Activated CD4-positive, alpha-beta T cell treated with anti-CD3 and anti-CD28 coated beads, Interleukin-2, amount 50 U/mL, for 1 hour (primary cell): ENCODE data around the gene HS1BP3.

ENCODE experiments used
- DNase-seq: peaks from one replicate; pipeline ENCODE4 v3.0.0-alpha.2; 2020

The HS1BP3 gene

DNA sequence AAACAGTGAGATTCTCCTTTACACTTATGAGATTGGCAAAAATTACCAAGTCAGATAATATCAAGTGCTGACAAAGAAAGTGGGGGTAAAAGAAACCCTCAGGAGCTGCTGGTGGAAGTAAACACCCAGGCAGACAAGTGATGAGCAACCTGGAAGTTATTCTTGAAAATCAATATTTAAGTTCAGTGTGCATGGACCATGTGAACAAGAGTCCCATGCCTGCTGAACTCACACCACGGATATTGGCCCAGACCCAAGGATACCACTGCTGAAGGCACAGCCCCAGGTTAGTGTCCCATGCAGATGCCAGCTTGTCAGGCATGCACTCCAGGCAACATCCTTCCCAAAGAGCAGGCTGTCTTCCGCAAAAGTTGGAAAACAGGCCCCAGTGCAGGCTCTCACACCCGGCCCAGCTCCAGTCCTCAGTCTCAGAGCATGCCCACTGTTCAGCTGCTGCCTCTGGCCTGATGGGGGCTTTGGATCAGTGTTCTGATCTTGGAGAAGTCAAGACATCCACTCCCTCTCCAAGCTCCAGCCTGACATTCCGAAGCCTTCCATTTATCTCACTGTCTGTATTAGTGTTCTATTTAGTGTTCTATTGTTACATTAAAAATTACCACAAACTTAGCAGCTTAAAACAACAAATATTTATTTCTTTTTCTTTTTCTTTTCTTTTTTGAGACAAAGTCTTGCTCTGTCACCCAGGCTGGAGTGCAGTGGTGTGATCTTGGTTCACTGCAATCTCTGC is 70.0 kb downstream of the HS1BP3 start:
- no peak for DNase-seq

DNA sequence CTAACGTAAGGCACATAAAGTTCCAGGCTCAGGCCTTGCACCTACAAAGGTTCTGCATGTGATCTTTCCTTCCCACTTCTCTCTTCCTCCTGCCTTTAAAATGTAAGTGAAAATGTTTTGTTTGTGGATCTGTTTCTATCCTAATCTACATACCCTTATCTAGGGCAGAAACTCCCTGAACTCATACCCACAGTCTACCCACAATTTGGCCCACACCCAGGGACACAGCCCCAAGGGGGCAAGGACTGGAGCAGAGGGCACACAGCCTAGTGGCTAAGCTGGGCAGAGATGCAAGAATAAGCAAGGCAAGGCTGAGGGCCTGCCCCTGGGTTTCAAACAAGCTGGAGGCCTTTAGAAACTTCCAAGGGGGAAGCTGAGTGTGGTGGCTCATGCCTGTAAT is 71.0 kb downstream of the HS1BP3 start:
- no peak for DNase-seq

DNA sequence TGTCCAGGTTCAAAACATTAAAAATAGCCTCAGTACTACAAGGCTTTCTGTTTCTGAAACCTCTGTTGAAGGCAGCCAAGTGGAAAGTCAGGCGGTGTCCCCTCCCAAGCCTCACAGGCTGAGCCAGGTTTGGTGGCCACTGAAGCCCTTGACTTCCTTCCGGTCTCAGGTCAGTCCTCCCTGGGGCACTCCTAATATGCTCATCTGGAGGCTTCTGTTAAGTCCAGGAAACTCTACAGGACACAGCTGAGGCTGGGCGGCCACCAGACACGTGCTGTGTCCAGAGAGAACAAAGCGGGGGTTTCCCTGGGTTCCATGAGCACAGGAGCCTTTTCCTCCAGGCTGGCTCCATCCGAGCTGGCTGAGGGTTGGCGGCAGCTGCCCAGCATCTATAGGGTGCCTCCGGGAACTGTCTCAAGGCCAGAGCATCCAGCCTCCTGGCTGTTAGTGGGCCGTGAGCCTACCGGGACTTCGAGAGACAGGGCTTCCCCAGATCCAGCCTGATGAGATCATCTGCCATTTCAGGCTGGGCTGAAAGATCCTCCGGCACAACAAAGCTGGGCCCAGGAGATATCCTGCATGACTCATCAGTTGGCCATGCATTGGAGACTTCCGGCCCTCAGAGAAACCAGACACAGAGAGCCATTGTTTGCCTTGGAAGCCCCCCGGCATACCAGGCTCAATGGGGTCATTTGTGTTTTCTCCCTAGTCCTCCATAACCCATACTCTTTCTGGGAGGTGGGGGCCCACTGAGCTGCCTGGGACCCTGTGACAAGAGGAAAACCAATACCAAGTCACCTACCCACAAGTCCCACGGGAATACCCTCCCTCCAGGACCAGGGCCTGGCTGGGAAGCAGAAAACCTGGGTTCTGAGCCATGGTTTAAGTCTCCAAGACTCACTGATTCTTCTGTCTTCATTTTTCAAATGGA is 71.7 kb downstream of the HS1BP3 start:
- DNase-seq: no peak

DNA sequence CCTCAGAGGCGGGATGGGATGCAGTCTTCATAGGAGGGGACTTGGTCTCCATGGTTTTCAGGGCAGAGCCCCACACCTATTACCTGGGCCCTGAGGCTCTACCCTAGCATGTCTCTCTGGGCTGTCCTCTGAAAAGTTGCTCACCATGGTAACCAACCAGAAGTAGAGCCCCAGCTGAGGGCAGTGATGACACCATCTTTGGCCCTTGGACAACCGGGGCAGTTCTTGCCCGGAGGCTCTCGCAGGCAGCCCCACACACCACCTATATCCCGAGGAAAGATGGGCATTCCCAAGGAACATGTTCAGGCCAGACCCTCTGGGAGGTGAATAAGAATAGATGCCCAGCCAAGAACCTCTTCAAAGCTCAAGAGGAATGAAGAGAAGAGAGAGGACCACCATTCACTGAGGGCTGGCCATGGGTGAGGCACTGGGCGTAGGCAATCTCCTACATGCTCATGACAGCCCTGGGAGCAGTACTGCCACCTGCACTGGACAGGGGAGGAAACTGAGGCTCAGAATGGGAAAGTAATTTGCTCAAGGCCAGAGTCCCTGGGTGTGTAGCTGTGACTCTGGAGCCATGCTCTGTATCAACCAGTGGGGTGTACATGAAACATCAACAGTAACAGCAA is 72.5 kb downstream of the HS1BP3 start:
- DNase-seq: no peak

DNA sequence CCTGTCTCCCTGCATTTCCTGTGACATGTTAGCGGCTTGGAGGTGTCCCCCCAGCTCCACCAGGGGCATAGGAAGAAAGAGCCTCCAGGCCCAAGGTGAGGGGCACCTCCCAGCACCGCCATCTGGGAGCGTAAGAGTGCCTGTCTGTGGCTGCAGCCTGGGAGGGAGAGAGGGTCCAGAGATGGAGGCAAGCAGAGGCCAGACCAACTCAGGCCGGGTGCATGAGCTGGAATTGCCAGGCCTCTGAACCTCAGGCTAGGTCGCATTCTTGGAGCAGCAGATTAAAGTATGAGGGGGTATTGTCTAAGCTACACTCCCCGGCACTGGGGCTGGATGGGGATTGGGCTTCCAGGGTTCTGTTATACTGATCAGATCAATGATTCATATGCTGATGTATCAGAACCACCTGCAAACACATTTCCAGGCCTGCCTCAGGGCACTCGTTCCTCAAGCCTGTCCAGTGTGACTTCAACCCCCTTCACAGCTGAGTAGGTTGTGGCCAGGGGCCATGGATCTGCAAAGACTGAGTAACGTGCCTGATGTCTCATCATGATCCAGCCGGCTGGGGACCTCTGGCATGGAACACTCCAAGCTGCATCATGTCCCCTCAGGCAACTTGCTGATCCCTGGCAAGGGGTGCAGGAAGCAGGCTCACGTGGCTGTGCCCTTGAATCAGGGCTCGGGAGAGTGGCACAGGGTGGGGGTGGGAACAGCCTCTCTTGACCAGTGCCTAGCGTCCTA is 73.2 kb downstream of the HS1BP3 start:
- no peak for DNase-seq

DNA sequence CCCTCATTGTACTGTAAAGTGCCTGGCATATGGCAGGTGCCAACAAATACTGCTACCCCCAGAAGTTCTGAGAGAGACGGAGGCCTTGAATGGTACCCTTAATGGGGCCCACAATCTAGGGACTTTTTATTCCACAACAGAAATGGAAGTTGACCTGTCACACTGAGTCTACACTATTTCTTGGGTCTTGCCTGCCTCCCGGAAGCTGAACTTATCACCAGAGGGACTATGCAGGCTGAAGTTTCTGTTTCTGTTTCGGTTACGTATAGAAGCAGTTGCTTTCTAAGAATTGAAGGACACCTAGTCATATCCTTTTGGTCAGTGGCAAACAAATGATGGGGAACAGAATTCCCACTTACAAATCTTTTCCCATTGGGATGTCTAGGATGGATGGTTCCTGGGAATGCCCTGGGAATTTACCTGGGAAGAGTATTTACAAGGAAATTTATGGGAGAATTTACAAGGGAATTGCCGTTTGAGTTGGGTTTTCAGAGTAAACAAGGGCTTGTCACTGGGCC is 74.2 kb downstream of the HS1BP3 start:
- DNase-seq: peak; percentile 5

DNA sequence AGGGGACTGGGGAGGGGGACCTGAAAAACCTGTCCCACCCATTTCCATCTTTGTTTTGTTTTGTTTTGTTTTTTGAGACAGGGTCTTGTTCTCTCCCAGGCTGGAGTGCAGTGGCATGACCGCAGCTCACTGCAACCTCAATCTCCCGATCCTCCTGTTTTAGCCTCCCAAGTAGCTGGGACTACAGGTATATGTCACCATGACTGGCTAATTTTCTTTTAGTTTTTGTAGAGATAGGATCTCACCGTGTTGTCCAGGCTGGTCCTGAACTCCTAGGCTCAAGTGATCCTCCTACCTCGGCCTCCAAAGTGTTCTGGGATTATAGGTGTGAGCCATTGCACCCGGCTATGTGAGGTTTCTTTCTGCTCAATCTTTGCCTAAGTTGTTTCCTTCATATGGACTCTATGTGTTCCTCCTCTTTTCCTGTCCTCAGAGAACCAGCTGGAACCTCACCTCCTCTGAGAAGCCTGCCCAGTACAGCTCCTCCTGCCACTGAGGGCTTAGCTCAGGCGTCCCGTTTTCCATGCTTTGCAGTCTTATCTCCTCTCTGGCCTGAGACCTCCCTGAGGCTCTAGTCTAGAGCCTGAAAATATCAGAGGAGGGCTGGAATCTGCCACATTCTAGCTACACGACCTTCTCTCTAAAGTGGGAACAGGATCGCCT is 74.8 kb downstream of the HS1BP3 start:
- DNase-seq: no peak

DNA sequence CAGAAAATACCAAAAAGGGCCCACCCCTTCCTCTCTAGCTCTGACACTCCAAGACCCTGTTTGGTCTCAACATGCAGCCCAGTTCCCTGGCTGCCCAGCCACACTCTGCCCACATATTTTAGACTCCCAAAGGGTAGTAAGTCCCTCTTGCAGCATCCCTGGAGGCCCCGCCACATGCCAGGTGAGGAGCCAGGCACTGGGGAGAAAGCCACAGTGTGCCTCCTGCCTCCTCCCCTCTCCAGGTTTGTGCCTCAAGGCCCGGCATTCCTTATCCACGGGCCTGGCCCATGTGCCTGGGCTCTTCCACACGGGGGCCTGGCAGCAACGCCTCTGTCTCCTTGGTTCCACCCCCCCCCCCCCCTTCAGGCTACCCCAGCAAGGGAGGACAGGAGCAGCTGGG is 75.5 kb downstream of the HS1BP3 start:
- DNase-seq: no peak

DNA sequence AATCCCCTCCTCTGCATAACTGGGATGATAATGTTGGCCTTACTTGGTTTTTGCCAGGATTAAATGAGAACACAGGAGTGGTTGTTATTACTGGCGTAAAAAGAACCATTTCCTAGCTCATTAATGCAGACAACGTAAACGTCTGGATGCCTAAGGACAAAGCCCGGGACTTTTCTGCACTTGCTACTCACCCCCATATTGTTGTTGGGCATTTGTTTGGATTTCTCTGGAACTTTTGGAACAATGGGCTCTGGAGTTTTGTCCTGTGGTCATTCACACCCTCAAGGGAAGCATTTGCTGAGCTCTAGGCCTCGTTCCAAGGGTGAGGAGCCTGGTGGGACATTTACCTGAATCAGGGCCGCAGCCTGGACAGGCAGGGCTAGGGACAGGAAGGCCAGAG is 76.0 kb downstream of the HS1BP3 start:
- no peak for DNase-seq

DNA sequence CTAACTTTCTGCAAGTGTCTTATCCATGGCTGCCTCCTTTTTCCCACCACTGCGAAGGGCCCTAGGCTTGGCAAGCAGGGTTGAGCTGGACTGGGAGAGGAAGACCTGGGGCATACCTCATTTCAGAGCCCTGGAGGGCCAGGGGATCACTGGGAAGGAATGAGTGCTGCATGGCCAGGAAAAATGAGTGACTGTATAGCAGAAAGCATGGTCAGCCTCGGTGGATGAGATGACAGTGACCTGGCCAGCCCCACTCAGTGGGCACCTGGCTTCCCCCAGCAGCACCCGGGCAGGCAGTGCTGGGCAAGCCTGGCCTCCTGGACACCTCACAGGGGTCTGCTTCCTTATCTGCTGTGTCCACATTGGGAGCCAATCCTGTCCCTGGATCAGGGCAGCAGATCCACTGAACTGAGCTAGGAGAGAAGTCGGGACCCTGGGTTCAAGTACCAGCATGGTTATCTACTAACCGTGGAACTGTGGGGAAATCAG is 76.4 kb downstream of the HS1BP3 start:
- no peak for DNase-seq

DNA sequence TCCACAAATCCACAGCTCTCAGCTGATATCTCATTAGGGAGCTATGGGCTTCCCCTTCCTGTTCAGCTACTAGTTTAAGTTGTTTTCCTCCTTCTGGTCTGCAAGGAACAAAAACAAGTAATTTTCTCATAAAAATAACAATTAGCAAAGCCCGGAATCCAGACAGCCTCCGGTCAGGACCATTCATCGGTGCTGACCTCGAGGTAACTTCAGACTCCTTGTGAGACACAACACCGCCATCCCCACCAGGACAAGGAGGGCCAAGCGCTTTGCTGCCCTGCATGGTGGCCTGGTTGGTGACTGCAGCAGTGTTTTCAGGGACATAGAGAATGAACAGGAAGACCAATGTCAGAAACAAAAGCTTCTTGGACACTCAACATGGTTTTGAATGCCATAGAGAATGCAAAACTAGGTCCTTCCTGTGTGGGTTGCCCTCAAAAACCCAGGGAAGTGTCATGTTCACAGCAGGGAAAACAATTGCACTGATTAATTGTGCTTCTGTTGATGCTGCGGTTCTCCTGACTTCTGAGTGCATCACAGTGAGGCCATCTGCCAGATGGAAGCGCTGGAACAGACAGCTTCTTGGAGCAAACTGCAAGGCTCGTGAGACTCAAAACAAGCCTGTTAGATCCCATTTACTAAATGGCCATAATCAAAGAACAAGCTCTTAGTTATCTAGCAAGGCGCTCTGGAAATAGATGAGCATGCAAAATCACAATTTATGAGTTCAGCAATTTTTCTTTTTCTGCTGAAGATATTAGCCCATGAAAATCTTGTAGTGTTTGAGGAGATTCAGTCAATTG is 77.1 kb downstream of the HS1BP3 start:
- no peak for DNase-seq

DNA sequence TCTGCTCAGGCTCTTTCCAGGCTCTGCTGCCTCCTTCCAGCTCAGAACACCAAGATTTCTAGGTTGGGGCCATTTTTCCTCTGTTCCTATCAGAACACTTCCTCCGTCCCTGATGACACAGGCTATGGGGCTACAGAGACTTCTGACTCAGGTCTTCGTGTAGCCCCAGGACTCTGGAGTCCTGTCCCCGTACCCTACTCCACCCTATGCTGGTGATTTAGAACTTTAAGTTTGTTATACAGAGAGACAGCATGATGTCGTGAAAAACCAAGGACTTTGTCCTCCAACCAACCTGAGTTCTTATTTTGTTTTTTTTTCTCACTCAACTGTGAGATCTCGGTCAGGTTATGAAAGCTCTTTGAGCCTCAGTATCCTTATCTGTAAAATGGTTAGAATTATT is 78.7 kb downstream of the HS1BP3 start:
- DNase-seq: no peak

DNA sequence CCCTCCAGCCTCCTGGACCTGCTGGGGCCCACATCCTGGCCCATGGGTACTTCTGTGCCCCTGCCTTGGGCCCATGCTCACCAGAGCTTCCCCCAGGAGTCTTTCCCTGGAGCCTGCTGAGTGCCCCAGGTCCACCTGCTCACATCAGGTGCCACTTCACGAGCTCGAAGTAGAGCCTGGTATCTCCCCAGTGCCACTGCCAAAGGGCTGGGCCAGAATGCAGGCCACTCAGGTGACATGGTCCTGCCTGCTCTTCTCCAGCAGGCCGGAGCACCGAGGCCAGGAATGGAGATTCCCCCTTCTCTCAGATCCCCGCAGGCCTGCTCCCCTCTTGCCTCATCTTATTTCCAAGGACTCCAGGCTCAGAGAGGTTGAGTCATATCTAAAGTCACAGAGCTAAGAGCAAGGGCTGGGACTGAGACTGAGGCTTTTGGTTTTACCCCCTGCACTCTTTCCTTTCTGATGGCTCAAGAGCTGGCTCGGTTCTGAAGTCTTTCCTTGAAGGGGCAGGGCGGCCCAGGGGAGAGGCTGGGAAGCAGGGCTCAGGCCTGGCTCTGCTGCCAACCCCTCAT is 79.2 kb downstream of the HS1BP3 start:
- no peak for DNase-seq

DNA sequence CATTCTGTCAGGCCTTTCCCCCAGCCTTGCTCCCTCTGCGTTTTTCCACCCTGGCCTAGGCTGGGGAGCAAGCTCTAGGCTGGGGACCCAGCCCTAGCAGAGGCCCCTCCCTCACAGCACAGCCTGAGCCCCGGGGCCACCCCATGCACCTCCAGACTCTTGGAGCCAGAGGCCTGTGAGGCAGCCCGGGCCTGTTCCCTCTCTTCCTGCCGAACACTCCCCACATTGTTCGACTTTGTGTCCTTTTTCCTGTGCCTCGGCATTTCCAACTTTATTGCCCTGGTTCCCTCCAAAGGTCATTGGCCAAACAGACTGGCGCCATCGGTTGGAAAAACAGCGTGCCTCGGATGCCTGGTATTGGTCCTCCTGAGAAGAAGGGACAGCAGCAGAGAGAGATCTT is 79.7 kb downstream of the HS1BP3 start:
- no peak for DNase-seq

DNA sequence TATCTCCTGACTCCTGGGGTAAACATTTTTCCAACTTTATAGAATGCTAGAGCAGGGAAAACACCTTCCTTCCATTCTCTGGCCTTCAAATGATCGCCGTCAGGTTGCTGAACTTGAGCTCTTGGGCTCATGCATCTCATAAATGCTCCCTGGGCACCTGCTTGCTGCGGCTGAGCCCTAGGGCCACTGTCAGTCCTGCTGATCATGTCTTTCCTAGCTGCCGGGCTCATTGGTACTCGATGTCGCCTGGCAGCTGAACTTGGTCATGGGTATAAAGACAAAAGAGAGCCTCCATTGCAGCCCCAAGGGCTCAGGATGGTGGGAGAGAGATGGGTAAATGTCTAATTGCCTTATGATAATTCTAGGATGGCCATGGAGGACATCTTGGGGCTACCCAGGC is 80.6 kb downstream of the HS1BP3 start:
- no peak for DNase-seq

DNA sequence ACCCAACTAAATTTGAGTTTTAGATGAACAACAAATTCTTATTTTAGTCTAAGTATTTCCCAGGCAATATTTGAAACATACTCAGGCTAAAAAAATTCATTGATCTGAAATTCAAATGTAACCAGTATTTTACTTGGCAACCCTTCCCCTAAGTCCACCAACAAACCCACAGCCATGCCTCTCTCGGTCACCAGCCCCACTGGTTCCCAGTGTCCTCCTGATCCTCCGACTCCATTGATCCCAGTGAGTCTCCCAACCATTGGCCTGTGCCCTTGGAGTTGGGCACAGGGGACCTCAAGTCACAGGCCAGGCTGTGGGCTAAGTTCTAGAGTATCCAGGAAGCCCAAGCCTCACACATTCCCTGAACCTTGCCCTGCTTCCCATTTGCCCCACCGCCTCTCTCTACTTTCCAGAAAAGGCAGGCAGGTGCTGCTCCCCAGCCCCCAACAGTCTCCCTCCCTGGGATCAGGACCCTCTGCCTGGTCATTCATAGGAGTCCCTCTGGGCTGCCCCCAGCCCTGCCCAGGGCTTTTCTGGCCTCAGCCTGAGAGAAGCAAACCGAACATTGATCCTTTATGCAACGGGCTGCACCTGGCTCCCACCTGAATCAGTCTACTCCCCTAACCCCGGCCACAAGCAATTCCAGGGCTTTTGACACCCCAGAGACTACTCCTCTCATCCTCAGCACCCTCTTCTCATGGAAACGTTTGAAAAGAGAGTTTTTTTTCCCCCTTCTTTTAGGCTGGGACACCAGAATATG is 81.3 kb downstream of the HS1BP3 start:
- DNase-seq: no peak

DNA sequence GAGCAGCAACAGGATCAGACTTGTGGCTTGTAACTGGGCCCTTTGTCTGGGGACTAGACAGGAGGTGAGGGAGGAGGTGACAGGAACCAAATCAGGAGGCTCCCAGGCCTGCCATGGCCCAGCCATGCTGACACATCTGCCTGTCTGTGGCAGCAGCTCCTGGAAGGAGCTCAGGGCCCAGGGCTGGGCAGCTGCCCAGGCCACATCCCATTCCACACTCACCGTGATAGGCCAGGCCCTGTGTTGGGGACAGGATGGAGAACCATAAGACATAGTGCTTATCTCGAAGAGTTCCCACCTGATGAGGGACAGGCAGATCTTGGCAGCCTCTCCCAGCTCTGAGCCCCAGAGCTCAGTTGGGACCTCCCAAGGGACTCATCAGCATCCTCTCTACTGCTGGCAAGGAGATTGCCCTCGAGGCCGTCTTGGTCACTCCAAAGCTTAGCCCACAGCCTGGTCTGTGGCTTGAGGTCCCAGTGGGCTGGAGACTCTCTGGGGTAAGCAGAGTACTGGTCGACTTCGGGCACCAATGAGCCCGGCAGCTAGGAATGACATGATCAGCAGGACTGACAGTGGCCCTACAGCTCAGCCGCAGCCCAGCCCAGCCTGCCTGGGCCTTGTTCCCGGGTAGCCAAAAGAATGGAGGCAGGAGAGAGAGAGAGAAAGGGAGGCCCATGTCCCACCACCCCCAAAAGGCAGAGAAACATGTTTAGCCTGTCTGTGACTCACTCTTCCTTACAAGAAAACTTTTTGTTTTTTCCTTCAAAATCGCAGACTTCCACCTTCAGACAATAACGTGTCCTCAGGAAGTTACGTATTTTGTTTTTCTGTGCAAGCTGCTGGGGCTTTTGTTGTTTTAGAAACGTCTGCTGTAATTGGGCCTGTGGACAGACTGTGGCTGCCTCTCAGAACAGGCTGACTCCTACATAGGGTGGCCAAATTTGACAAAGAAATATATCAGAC is 82.1 kb downstream of the HS1BP3 start:
- DNase-seq: no peak

DNA sequence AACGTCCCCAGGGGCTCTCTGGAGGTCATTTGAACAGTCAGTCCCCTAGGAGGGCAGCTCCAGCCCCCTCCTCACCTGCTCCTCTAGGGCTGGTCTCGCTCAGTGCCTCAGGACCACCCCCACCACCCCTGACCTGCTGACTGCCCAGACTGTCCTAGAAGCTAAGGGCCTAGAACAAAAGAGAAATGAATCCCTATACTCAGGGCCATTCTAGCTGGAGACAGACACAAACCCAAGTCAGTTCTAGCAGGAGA is 83.0 kb downstream of the HS1BP3 start:
- DNase-seq: no peak
